Karpas-422 (cell line): ENCODE data around the gene PUSL1. TPM values are rescaled to one million over a fixed set of nuclear protein-coding genes. Genes with fewer than 3 reads are reported as not detected.

Experiments used
- DNase-seq: peaks from one replicate; pipeline ENCODE4 v3.0.0-alpha.2; 2015
- H2AFZ ChIP-seq: fragments of 200-600 bp; sonication (generic); 2 replicates; pipeline ENCODE4 v1.6.1; 2014; ENCODE audit warnings: antibody characterized with exemption, low read length, mixed read lengths
- H3K27ac ChIP-seq: fragments of 200-600 bp; sonication (generic); 2 replicates; pipeline ENCODE4 v1.5.1; 2014; ENCODE audit warnings: mild to moderate bottlenecking, low read length, moderate library complexity
- H3K27me3 ChIP-seq: fragments of 200-600 bp; sonication (generic); 2 replicates; pipeline ENCODE4 v1.6.1; 2014; ENCODE audit warnings: low read length, mixed read lengths
- H3K36me3 ChIP-seq: fragments of 200-600 bp; sonication (generic); 2 replicates; pipeline ENCODE4 v1.6.1; 2014; ENCODE audit warnings: low read length, mixed read lengths; ENCODE audit not compliant: insufficient read depth
- H3K4me1 ChIP-seq: fragments of 200-600 bp; sonication (generic); 2 replicates; pipeline ENCODE4 v1.6.1; 2014; ENCODE audit warnings: mild to moderate bottlenecking, low read length, mixed read lengths
- H3K4me2 ChIP-seq: fragments of 200-600 bp; sonication (generic); 2 replicates; pipeline ENCODE4 v1.6.1; 2014; ENCODE audit warnings: low read length, low read depth, mild to moderate bottlenecking; ENCODE audit not compliant: poor library complexity, severe bottlenecking
- H3K4me3 ChIP-seq: fragments of 200-600 bp; sonication (generic); 2 replicates; pipeline ENCODE4 v1.5.1; 2014; ENCODE audit warnings: mild to moderate bottlenecking, antibody characterized with exemption, low read length, mixed read lengths
- H3K79me2 ChIP-seq: fragments of 200-600 bp; sonication (generic); 2 replicates; pipeline ENCODE4 v1.6.1; 2014; ENCODE audit warnings: mild to moderate bottlenecking, low read length, mixed read lengths
- H3K9ac ChIP-seq: fragments of 200-600 bp; sonication (generic); 2 replicates; pipeline ENCODE4 v1.6.0; 2014; ENCODE audit warnings: low read length
- H3K9me2 ChIP-seq: fragments of 200-600 bp; sonication (generic), shearing (Covaris generic); replicated peaks from 2 replicates; pipeline ENCODE4 v1.6.0; 2014; ENCODE audit warnings: mild to moderate bottlenecking, low read length, moderate library complexity; ENCODE audit not compliant: insufficient read depth
- H3K9me3 ChIP-seq: fragments of 300-700, 200-600 bp; sonication (generic); 2 replicates; pipeline ENCODE4 v1.6.1; 2014; ENCODE audit warnings: low read length, mixed read lengths
- H4K20me1 ChIP-seq: fragments of 200-600 bp; sonication (generic); 2 replicates; pipeline ENCODE4 v1.6.1; 2014; ENCODE audit warnings: mild to moderate bottlenecking, antibody characterized with exemption, low read length, low read depth; ENCODE audit not compliant: insufficient read depth
- total RNA-seq: library from RNA; depleted of rRNA; stranded (reverse); fragments of >200 nt; shearing (Covaris generic); gene quantifications from 2 replicates; pipeline ENCODE4 v1.2.3, GENCODE V29; 2014; ENCODE audit warnings: low replicate concordance

The PUSL1 gene
- total RNA-seq, 1 experiment from 2014 or later = 14.9 TPM

DNA sequence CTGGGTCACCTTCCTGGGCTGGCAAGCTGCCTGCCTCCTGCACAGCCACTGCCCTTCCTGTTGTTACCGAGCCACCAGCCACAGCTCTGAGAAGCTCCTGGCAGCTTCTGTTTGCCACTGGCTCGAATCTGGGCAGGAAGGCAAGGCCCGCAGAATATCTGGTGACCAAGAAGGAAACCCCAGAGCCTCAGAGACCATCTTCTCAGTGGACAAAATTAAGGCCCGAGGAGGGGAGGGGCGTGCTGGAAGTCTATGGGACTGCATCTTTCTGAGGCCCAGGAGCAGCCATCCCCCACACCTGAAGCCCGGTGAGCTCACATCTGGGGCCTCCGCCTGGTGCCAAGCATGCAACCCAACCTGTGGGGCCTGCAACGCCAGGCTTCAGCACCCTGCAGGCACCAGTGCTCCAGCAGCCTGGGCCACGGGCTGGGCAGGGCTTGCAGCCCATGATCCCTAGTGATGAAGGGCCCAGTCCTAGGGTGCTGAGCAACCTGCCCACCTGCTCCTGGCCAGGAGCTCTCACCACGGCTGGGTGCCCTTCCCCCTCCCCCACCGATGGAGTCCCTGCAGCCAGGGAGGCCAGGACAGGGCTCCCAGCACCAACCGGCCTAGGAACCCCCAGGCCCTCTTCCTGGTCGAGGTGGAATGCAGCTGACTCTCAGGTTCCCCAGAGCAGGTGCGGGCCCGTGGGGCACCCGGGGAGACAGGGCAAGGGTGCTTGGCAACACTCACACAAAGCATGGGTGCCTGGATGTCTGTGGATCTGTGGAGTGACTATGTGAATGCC lies 17.1 kb downstream of the PUSL1 start:
- Histone ChIP-seq H3K27me3 (no peaks in the 10 kb centered on the region), H3K4me2 (peak overlapping the region; percentile 91), H3K36me3 (no peaks in the 10 kb centered on the region), H3K9me2 (no peaks in the 10 kb centered on the region), H4K20me1 (peaks cover 31% of the 10 kb centered on the region), H3K4me3 (peak overlapping the region; percentile 82), H3K27ac (peak overlapping the region; percentile 92), H3K79me2 (peaks cover 59% of the 10 kb centered on the region), H3K4me1 (peaks cover 65% of the 10 kb centered on the region), H2AFZ (no peak overlapping the region), H3K9me3 (no peaks in the 10 kb centered on the region), H3K9ac (peak overlapping the region; percentile 100)
- DNase-seq = peak; percentile 62

DNA sequence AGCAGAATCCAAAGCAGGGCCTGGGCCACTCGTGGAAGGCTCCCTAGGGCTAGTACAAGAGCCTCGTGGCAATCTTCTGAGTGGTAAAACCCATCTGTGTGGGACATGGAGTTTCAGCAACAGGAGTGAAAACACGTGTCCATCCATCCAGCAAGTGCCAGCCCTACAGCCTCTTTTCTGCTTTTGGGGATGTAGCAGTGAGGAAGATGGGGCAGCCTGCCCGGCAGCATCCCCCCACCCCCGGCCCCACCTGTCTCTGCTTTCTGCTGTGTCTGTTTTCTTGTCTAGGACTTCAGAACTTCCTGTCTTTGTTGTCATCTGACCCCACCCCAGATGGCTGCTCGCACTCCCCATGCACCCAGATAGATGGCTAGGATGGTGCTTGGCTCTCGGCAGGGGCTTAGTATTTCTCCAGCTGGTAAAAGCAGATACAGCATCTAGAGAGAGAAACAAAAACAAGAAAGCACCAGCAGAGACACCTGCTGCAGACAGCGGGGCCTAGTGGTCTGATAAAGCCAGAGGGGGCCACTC lies 17.7 kb downstream of the PUSL1 start:
- Histone ChIP-seq H3K4me1 (peaks cover 71% of the 10 kb centered on the region), H3K9ac (peak overlapping the region; percentile 100), H3K27me3 (no peaks in the 10 kb centered on the region), H4K20me1 (peaks cover 25% of the 10 kb centered on the region), H3K79me2 (peaks cover 53% of the 10 kb centered on the region), H3K36me3 (no peaks in the 10 kb centered on the region), H2AFZ (no peak overlapping the region), H3K27ac (peak overlapping the region; percentile 92), H3K4me2 (peak overlapping the region; percentile 91), H3K9me2 (no peaks in the 10 kb centered on the region), H3K4me3 (peak overlapping the region; percentile 82), H3K9me3 (no peaks in the 10 kb centered on the region)
- peak; percentile 56 for DNase-seq

DNA sequence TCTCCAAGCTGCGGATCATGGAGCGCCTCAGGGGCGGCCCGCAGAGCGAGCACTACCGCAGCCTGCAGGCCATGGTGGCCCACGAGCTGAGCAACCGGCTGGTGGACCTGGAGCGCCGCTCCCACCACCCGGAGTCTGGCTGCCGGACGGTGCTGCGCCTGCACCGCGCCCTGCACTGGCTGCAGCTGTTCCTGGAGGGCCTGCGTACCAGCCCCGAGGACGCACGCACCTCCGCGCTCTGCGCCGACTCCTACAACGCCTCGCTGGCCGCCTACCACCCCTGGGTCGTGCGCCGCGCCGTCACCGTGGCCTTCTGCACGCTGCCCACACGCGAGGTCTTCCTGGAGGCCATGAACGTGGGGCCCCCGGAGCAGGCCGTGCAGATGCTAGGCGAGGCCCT lies 18.9 kb downstream of the PUSL1 start:
- DNase-seq = no peak

DNA sequence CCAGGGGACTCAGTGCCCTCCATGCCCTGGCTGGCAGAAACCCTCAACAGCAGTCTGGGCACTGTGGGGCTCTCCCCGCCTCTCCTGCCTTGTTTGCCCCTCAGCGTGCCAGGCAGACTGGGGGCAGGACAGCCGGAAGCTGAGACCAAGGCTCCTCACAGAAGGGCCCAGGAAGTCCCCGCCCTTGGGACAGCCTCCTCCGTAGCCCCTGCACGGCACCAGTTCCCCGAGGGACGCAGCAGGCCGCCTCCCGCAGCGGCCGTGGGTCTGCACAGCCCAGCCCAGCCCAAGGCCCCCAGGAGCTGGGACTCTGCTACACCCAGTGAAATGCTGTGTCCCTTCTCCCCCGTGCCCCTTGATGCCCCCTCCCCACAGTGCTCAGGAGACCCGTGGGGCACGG lies 19.9 kb downstream of the PUSL1 start:
- Histone ChIP-seq H3K4me1 (peaks cover 76% of the 10 kb centered on the region), H3K4me2 (peak overlapping the region; percentile 95), H4K20me1 (peaks cover 11% of the 10 kb centered on the region), H3K9me2 (no peaks in the 10 kb centered on the region), H3K4me3 (peak overlapping the region; percentile 80), H2AFZ (no peak overlapping the region), H3K9me3 (no peaks in the 10 kb centered on the region), H3K9ac (peak overlapping the region; percentile 98), H3K79me2 (peaks cover 44% of the 10 kb centered on the region), H3K36me3 (no peaks in the 10 kb centered on the region), H3K27me3 (no peaks in the 10 kb centered on the region), H3K27ac (peak overlapping the region; percentile 99)
- peak; percentile 83 for DNase-seq

More for the DNA sequence above, 18.9 kb downstream of the PUSL1 start:
- H2AFZ ChIP-seq = no peak overlapping the region
- peak overlapping the region; percentile 95 for H3K4me2 ChIP-seq
- H3K36me3 ChIP-seq = no peaks in the 10 kb centered on the region
- H3K4me1 ChIP-seq = peaks cover 76% of the 10 kb centered on the region
- H3K9me3 ChIP-seq = no peaks in the 10 kb centered on the region
- H3K4me3 ChIP-seq = no peak overlapping the region; the same call in 1 of the 2 replicates
- peak overlapping the region; percentile 99 for H3K27ac ChIP-seq
- H3K79me2 ChIP-seq = peaks cover 50% of the 10 kb centered on the region
- H3K27me3 ChIP-seq = no peaks in the 10 kb centered on the region
- peak overlapping the region; percentile 100 for H3K9ac ChIP-seq
- H3K9me2 ChIP-seq = no peaks in the 10 kb centered on the region
- peaks cover 16% of the 10 kb centered on the region for H4K20me1 ChIP-seq

DNA sequence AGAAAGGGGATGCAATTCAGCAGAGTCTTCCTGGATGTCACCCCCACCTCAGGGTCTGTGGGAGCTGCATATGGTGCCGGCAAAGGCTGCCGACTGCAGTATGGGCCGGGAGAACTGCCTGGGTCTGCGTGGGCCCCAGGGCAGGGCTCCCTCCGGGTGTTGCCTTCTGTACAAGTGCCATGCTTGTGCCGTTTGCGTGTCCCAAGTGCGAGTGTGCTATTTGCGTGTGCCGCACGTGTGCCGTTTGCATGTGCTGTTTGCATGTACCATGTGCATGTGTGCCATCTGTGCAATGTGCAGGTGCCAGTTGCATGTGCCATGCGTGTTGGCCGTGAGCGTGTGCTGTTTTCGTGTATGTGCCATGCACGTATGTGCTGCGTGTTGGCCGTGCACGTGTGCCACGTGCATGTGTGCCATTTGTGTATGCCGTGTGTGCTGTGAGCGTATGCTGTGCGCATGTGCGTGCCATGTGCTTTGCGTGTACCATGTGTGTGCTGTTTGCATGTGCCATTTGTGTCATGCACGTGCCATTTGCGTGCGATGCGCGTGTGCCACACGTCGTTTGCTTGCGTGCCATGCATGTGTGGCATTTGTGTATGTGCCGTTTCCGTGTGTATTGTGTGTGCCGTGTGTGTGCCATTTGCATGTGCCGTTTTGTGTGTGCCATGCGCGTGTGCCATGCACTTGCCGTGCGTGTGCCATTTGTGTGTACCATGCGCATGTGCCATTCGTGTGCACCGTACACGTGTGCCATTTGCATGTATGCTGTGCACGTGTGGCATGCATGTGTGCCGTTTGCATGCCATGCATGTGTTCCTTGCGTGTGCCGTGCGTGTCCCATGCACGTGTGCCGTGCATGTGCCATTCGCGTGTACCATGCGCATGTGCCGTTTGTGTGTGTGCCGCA lies 21.2 kb downstream of the PUSL1 start:
- peak overlapping the region; percentile 98 for H3K9ac ChIP-seq
- H2AFZ ChIP-seq = no peak overlapping the region
- H3K36me3 ChIP-seq = no peaks in the 10 kb centered on the region; the same call in 1 of the 2 replicates
- H3K9me3 ChIP-seq = no peaks in the 10 kb centered on the region
- H3K27ac ChIP-seq = peak overlapping the region; percentile 99
- peaks cover 35% of the 10 kb centered on the region for H3K79me2 ChIP-seq
- peak; percentile 73 for DNase-seq
- no peaks in the 10 kb centered on the region for H3K9me2 ChIP-seq
- H4K20me1 ChIP-seq = peaks cover 7% of the 10 kb centered on the region; the same call in 1 of the 2 replicates
- H3K4me3 ChIP-seq = peak overlapping the region; percentile 80; the same call in 1 of the 2 replicates
- peak overlapping the region; percentile 95 for H3K4me2 ChIP-seq
- H3K4me1 ChIP-seq = peaks cover 75% of the 10 kb centered on the region
- no peaks in the 10 kb centered on the region for H3K27me3 ChIP-seq

DNA sequence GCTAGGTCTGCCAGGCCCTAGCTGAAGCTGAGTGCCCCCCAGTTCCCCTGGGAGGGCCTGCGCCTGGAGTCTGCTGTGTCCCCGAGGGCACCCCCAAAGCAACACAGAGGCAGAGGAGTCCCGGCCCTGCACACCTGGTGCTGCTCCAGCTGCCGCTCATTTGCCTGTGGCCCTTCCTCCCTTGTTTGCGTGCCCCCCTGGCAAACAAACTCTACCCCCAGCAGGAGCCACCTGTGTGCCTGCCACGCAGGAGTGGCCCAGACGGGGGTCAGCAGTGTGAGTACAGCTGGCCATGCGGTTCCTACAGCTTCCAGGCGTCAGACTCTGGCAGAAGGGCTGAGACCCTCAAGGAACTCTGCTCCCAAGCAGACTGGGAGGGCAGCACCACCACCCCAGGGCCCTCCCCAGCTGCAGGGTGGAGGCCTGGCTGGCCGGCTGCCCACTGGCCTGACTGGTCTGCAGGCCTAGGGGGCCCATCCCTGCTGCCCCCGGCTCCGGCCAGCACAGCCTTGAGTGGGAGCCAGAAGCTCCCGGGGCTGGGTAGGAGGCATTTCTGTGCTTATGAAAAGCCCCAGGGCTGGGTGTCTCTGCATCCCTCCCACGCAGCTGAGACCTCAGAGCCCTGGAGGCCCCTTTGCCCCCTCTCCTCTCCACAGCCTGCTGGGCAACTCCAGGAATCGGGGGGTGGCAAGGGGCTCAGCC lies 22.1 kb downstream of the PUSL1 start:
- Histone ChIP-seq H3K4me2 (peak overlapping the region; percentile 95), H3K4me1 (peaks cover 84% of the 10 kb centered on the region), H3K27ac (peak overlapping the region; percentile 99), H3K79me2 (peaks cover 27% of the 10 kb centered on the region), H2AFZ (no peak overlapping the region), H3K27me3 (no peaks in the 10 kb centered on the region), H3K4me3 (peak overlapping the region; percentile 80), H3K9me3 (no peaks in the 10 kb centered on the region), H3K36me3 (no peaks in the 10 kb centered on the region; the same call in 1 of the 2 replicates), H4K20me1 (peaks cover 14% of the 10 kb centered on the region), H3K9me2 (no peaks in the 10 kb centered on the region), H3K9ac (peak overlapping the region; percentile 98)
- peak; percentile 93 for DNase-seq

DNA sequence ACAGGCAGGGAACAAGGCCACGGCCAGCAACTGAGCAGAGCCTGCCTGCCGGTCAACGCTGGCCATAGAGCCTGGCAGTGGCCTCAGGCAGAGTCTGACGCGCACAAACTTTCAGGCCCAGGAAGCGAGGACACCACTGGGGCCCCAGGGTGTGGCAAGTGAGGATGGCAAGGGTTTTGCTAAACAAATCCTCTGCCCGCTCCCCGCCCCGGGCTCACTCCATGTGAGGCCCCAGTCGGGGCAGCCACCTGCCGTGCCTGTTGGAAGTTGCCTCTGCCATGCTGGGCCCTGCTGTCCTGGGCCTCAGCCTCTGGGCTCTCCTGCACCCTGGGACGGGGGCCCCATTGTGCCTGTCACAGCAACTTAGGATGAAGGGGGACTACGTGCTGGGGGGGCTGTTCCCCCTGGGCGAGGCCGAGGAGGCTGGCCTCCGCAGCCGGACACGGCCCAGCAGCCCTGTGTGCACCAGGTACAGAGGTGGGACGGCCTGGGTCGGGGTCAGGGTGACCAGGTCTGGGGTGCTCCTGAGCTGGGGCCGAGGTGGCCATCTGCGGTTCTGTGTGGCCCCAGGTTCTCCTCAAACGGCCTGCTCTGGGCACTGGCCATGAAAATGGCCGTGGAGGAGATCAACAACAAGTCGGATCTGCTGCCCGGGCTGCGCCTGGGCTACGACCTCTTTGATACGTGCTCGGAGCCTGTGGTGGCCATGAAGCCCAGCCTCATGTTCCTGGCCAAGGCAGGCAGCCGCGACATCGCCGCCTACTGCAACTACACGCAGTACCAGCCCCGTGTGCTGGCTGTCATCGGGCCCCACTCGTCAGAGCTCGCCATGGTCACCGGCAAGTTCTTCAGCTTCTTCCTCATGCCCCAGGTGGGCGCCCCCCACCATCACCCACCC lies 22.9 kb downstream of the PUSL1 start, which contains the start of gene TAS1R3:
TAS1R3 (plus strand) TSS at position 213 of the 898 bp plus-strand sequence; CDS start at position 279, 66 bp downstream.
- Histone ChIP-seq H3K27me3 (no peaks in the 10 kb centered on the region), H3K9me3 (no peaks in the 10 kb centered on the region), H3K79me2 (peaks cover 19% of the 10 kb centered on the region), H3K36me3 (no peaks in the 10 kb centered on the region; the same call in 1 of the 2 replicates), H4K20me1 (peaks cover 14% of the 10 kb centered on the region), H3K9me2 (no peaks in the 10 kb centered on the region), H2AFZ (no peak within 1 kb of the TSS), H3K4me1 (peaks cover 79% of the 10 kb centered on the region), H3K4me2 (peak within 1 kb of the TSS; percentile 95), H3K4me3 (peak within 1 kb of the TSS; percentile 80), H3K27ac (peak within 1 kb of the TSS; percentile 99), H3K9ac (peak within 1 kb of the TSS; percentile 98)
- peak; percentile 95 for DNase-seq
